Hematopoietic multipotent progenitor cell treated with erythropoietin and hydrocortisone succinate and interleukin-3 and kit ligand, for 8 days (in vitro differentiated cells): ENCODE results near the gene DNAI2.
A peak's percentile ranks its signal among the peaks of the same experiment; 100 is the strongest.
"Not testable (repeated sequence)": the region's sequence is repeated elsewhere in the genome, so short reads cannot be mapped to it uniquely, and the experiment has no call there.

Experiments used
- DNase-seq: peaks from one replicate; pipeline ENCODE4 v3.0.0-alpha.2; 2015

The DNAI2 gene

DNA sequence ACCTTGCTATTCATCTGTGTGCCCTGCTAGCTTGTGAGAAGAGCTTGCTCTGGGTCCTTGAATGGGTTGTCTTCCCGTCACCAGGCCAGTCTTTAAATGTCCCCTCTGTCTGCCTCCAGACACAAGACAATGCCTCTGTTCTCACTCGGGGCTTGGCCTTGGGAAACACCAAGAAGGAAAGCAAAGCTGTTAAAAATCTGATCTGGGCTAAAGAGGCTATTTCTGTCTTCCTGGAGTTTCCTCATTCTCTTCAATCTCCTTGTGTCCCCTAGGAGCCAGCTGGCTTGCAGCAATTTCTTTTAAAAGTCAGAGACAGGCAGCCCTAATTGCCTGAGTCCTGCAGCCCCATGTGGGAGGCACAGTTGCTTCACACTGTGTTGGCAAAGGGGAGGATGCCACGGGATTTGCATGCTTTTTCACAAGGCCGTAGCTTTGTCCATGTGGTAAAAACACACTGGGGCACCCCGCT is 2.5 kb downstream of the DNAI2 start:
- no peak for DNase-seq

GRCh38 chr17:74277935-74278334 is 3.9 kb downstream of the DNAI2 start:
- no peak for DNase-seq

DNA sequence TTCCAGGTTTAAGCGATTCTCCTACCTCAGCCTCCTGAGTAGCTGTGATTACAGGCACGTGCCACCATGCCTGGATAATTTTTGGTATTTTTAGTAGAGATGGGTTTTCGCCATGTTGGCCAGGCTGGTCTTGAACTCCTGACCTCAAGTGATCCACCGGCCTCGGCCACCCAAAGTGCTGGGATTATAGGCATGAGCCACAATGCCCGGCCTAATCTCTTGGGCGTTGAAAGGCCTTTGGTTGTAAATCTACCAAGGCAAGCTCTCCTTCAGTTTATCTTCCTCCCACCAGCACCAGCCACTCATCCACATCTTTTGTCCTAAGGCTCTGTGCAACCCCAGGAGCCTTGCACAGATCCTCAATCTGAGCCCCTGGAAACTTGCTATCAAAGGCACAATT is 5.6 kb downstream of the DNAI2 start:
- DNase-seq, result not testable (repeated sequence)

DNA sequence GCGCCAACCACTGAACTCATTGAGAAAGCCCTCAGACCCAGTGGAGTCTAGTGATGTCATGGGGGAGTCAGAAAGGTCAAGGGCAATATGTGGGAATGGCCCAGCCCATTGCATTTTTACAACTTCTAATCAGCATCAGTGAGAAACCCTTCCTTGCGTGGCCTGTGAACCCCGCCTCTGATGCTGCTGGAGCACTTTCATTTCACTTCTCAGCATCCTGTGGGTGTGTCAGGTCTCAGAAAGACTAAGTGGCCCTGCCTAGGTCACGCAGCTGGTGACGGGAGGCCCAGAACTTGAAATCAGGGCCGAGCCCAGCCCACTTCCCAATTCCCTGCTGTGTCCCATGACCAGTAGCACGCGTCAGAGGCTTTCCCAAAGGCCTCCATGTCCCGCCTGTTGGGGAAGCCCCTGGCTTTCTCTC is 6.1 kb downstream of the DNAI2 start:
- no peak for DNase-seq

GRCh38 chr17:74281799-74282198 is 7.8 kb downstream of the DNAI2 start:
- no peak for DNase-seq

GRCh38 chr17:74282274-74282586 is 8.2 kb downstream of the DNAI2 start:
- not testable (repeated sequence) for DNase-seq

DNA sequence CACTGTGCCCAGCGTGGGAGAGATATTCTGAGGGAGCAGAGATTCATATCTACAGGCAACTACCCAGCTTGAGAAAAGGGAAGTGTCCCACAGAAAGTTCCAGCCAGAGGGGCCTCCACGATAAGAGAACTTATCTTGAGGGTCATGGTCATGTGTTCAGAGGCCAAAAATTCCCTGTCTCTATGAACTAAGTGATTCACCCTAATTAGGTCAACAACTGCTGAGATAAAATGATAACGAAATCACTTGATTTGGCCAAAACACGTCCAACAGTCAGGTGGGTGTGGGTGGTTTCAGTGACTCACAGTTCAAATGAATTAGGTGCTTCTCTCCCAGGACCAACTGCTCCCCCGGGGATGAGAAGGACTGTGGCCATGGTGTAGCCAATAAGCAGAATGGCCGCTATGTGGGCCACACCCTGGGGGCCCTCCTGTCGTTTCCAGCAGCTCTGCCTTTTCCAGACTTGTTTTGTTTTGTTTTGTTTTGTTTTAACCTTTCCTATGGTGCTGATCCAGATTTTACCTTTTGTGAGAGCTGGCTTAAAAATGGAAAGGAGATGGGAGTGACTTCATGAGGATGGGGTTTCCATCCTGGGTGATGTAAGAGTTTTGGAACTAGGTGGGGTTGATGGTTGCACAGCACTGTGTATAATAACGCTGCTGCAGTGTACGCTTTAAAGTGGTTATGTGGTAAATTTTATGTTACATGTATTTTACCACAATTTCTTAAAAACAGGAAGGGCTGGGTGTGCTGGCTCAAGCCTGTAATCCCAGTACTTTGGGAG is 8.7 kb downstream of the DNAI2 start:
- DNase-seq, result peak; percentile 82

DNA sequence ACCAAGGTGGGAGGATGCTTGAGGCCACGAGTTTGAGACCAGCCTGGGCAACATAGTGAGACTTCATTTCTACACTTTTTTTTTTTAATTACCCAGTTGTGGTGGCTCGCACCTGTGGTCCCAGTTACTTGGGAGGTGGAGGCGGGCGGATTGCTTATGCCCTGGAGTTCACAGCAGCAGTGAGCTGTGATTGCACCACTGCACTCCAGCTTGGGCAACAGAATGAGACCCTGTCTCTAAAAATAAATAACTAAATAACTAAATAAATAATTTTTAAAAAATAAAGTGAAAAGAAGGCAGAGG is 9.3 kb downstream of the DNAI2 start:
- DNase-seq, result no peak

- DNase-seq, result peak; percentile 82
These were observed 13.1 kb downstream of the DNAI2 start for GRCh38 chr17:74287031-74287602.

- DNase-seq, result no peak
These were observed 14.8 kb downstream of the DNAI2 start for GRCh38 chr17:74288785-74289184.

DNA sequence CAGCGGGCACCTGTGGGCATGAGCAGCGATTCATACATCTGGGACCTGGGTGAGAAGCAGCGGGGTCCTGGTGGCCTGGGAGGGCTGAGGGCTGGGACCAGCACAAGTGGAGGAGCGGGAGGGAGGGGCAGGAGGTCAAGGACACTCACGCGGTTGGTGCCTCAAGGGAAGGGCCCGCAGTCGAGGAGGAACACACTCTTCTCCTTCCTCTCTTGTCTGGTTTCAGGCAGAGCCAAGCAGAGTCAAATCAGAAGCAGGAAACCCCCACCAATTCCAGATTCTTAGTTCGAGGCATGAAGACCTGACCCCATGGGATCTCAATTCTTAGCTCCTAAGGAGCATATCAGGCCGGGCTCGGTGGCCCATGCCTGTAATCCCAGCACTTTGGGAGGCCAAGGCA is 15.7 kb downstream of the DNAI2 start:
- DNase-seq, result no peak

GRCh38 chr17:74290340-74290739 is 16.3 kb downstream of the DNAI2 start:
- peak; percentile 81 for DNase-seq

- DNase-seq, result no peak
These were observed 18.5 kb downstream of the DNAI2 start for GRCh38 chr17:74292495-74292894.

DNA sequence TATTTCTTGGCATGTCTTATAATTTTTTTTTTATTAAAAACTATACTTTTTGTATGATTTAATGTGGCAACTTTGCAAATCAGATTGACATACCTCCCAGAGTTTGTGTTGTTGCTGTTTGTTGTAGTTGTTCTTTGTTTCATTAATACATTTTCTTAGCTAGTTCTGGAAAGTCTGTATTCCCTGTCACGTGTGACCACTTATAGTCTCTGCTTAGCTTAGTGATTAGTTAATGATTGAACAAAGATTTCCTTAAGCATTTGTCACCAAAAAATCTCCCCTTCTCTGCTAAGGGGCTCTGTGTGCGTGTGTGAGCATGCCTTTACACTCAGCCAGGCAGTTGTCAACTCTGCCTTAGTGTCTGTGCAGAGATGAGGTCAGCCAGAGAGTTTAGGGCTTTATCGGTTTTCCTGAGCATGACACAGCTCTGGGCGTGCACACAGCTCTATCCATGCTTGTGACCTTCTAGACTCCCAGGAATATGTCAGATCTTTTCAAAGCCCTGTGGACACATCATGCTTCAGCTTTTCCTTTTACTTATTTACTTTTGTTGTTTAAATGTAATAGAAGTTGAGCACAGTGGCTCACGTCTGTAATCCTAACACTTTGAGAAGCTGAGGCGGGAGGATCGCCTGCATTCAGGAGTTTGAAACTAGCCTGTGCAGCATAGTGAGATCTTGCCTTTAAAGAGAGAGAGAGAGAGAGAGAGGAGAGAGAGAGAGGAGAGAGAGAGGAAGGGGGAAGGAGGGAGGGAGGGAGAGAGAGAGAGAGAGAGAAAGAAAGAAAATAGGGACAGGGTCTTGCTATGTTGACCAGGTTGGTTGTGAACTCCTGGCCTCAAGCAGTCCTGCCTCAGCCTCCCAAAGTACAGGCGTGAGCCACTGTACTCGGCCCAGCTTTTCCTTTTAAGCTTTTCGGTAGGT is 21.9 kb downstream of the DNAI2 start:
- DNase-seq, result peak; percentile 85

- peak; percentile 99 for DNase-seq
These were observed 22.5 kb downstream of the DNAI2 start for GRCh38 chr17:74296548-74296936.

GRCh38 chr17:74297941-74298340 is 23.9 kb downstream of the DNAI2 start:
- DNase-seq, result no peak

DNA sequence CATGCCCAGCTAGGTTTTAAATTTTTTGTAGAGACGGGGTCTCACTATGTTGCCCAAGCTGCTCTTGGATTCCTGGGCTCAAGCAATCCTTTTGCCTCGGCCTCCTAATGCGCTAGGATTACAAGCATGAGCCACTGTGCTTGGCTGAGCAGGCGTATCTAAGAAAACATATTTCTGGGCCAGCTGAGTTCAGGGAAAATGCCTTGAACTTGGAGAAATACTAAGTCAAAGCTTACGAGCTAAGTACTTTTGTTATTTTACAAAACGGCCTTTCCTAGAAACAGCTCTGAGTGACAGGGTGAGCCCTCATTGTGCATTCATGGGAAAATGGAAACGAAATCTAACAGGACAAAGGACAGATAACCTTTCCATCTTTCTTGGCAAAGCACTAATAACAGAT is 24.7 kb downstream of the DNAI2 start:
- no peak for DNase-seq

- DNase-seq, result no peak
These were observed 25.4 kb downstream of the DNAI2 start for GRCh38 chr17:74299226-74300009.

- no peak for DNase-seq
These were observed 29.3 kb downstream of the DNAI2 start for GRCh38 chr17:74303305-74303704.

DNA sequence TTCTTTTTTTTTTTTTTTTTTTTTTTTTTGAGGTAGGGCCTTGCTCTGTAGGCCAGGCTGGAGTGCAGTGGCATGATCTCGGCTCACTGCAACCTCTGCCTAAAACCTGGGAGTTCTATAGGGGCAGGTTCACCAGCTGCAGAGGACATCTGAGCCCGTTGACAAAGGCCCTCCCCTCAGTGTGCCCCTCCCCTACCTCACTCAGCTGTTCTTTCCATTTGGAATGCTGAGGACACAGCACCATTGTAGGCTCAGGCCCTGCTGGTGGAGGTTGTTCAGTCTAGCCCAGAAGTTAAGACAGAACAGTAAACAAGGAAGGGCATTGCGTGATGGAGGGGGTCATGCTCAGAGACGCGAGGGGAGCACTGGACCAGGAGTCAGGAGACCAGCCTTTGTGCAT is 30.1 kb downstream of the DNAI2 start:
- DNase-seq, result no peak

GRCh38 chr17:74305865-74306654 is 32.0 kb downstream of the DNAI2 start:
- peak; percentile 34 for DNase-seq
